K562 (cell line): ENCODE data around the gene SYT10. TPM values are rescaled to one million over a fixed set of nuclear protein-coding genes. Genes with fewer than 3 reads are reported as not detected.

Experiments used
- ATAC-seq: fragments of 200-7000 bp; cut with Tn5 transposase; 3 replicates; pipeline ENCODE4 v1.9.1; 2020; ENCODE audit warnings: moderate library complexity
- BruUV-seq: library from RNA; stranded (reverse); fragments of 400-500 nt; replicated peaks from 2 replicates; lab custom pipeline; 2021; lab: Mats Ljungman, UMichigan
- CTCF ChIA-PET: fragments of 300-600 bp; formaldehyde crosslinking; extraction: SDS; loops from one replicate; lab custom pipeline; 2021; ENCODE audit warnings: low intra/inter-chr PET ratio; lab: Yijun Ruan, JAX
- POLR2A ChIA-PET: fragments of 300-600, 350-650 bp; sonication (Branson Sonifier 250); formaldehyde crosslinking; extraction: SDS; loops from one replicate; lab custom pipeline; 2021; ENCODE audit warnings: antibody characterized with exemption, inconsistent platforms; lab: Yijun Ruan, JAX
- DNase-seq, 4 experiments: peaks; one replicate each; pipeline versions ENCODE4 v3.0.0 to v3.0.0-alpha.2; 2011 to 2018; ENCODE audit warnings: low spot score in 3 of 4, mixed read lengths in 3 of 4; ENCODE audit errors: extremely low read depth in 1 of 4
- FAIRE-seq: peaks from 2 replicates; lab custom pipeline; 2011; peaks lifted over from hg19 to GRCh38; lab: Jason Lieb, UNC
- H2AFZ ChIP-seq: 2 replicates; pipeline ENCODE4 v1.6.0; 2011; ENCODE audit warnings: low read depth, low read length, control low read depth, inconsistent platforms
- H3K27ac ChIP-seq: fragments of 200-600 bp; 3 replicates; pipeline ENCODE4 v1.8.0; 2011; ENCODE audit warnings: low read depth, mild to moderate bottlenecking, control low read depth, inconsistent platforms, low read length, moderate library complexity, mixed read lengths; ENCODE audit errors: extremely low read depth
- H3K27me3 ChIP-seq, 2 experiments: fragments of 300-600 bp in 1 of 2; 2 replicates in 1 of 2; 3 replicates in 1 of 2; pipeline versions ENCODE4 v1.6.0 to v1.8.0; 2011; ENCODE audit warnings: inconsistent platforms in 2 of 2, low read length in 2 of 2, mild to moderate bottlenecking in 1 of 2, mixed read lengths in 1 of 2, moderate library complexity in 1 of 2; ENCODE audit not compliant: control insufficient read depth in 2 of 2, insufficient read depth in 2 of 2
- H3K36me3 ChIP-seq: fragments of 300-600 bp; 3 replicates; pipeline ENCODE4 v1.8.0; 2011; ENCODE audit warnings: mild to moderate bottlenecking, low read length, inconsistent platforms; ENCODE audit not compliant: control insufficient read depth, insufficient read depth
- H3K4me1 ChIP-seq, 2 experiments: fragments of 200-600 bp in 1 of 2; replicated peaks in 1 of 2; 2 replicates in 1 of 2; 3 replicates in 1 of 2; pipeline versions ENCODE4 v1.5.1 to v1.8.0; 2011; ENCODE audit warnings: inconsistent platforms in 2 of 2, low read length in 2 of 2, mild to moderate bottlenecking in 1 of 2, mixed read lengths in 1 of 2, moderate library complexity in 1 of 2; ENCODE audit not compliant: control insufficient read depth in 2 of 2, insufficient read depth in 2 of 2
- H3K4me2 ChIP-seq: 2 replicates; pipeline ENCODE4 v1.6.1; 2011; ENCODE audit warnings: low read length, control low read depth, inconsistent platforms, mixed read lengths; ENCODE audit not compliant: insufficient read depth
- H3K4me3 ChIP-seq: fragments of 200-600 bp; sonication (generic), shearing (Covaris generic); 2 replicates; pipeline ENCODE4 v1.5.1; 2016; ENCODE audit warnings: control low read depth, inconsistent platforms
- H3K79me2 ChIP-seq: fragments of 200-600 bp; 3 replicates; pipeline ENCODE4 v1.8.0; 2011; ENCODE audit warnings: low read length, inconsistent platforms; ENCODE audit not compliant: control insufficient read depth, insufficient read depth
- H3K9ac ChIP-seq, 2 experiments: 2 replicates each; pipeline versions ENCODE4 v1.6.0 to v1.6.1; 2011; ENCODE audit warnings: low read depth in 2 of 2, low read length in 2 of 2, control low read depth in 1 of 2, inconsistent platforms in 1 of 2, mild to moderate bottlenecking in 1 of 2, mixed read lengths in 1 of 2; ENCODE audit not compliant: insufficient read depth in 1 of 2
- H3K9me1 ChIP-seq: one replicate; pipeline ENCODE4 v1.6.0; 2011; ENCODE audit warnings: inconsistent platforms, mild to moderate bottlenecking, low read length, moderate library complexity; ENCODE audit not compliant: control insufficient read depth, insufficient read depth
- H3K9me3 ChIP-seq: replicated peaks from 2 replicates; pipeline ENCODE4 v1.5.1; 2011; ENCODE audit warnings: low read depth, low read length, inconsistent platforms; ENCODE audit not compliant: control insufficient read depth, insufficient read depth
- H4K20me1 ChIP-seq: replicated peaks from 2 replicates; pipeline ENCODE4 v1.6.1; 2011; ENCODE audit warnings: low read length, inconsistent platforms, mixed read lengths; ENCODE audit not compliant: control insufficient read depth, insufficient read depth
- CEBPB ChIP-seq: fragments of 450-650 bp; IDR thresholded peaks from 2 replicates; pipeline ENCODE4 v1.6.1; 2016; ENCODE audit warnings: missing genetic modification characterization, missing compliant biosample characterization
- CEBPG ChIP-seq, 3 experiments: fragments of 200-800 bp in 1 of 3; sonication (Bioruptor generic) in 1 of 3; sonication (generic) in 1 of 3; formaldehyde crosslinking in 1 of 3; IDR thresholded peaks in 2 of 3; conservative IDR thresholded peaks in 1 of 3; 2 replicates each; pipeline versions ENCODE4 v1.6.1 to v1.8.0; 2016 to 2022; ENCODE audit warnings: missing compliant biosample characterization in 2 of 3, missing genetic modification characterization in 2 of 3, mild to moderate bottlenecking in 1 of 3, missing genetic modification reagents in 1 of 3
- IRF1 ChIP-seq: sonication (generic); formaldehyde crosslinking; IDR thresholded peaks from 2 replicates; pipeline ENCODE4 v1.8.0; 2022; ENCODE audit warnings: missing genetic modification reagents, mild to moderate bottlenecking, borderline replicate concordance
- PHF21A ChIP-seq: fragments of 450-650 bp; IDR thresholded peaks from 2 replicates; pipeline ENCODE4 v1.6.1; 2017; ENCODE audit warnings: low read depth, borderline replicate concordance
- ZNF311 ChIP-seq: fragments of 250-450 bp; sonication (Bioruptor Pico); IDR thresholded peaks from 2 replicates; pipeline ENCODE4 v1.4.0; 2020; ENCODE audit warnings: mild to moderate bottlenecking, moderate library complexity
- whole genome bisulfite sequencing: fragments of 100-300 bp; shearing (Covaris generic); methylation state at CpG from one replicate; pipeline ENCODE4 v1.1.6; 2016; ENCODE audit warnings: low coverage, mixed read lengths; ENCODE audit not compliant: insufficient coverage; ENCODE audit errors: missing lambda C conversion rate; 5-methylcytosine and 5-hydroxymethylcytosine counted together
- in situ Hi-C: fragments of 300-500 bp; cut with MboI; formaldehyde crosslinking; loops from 4 replicates; pipeline ENCODE4 v1.15.0; 2018; ENCODE audit warnings: inconsistent platforms, mixed read lengths
- intact Hi-C: fragments of 100-400 bp; cut with micrococcal nuclease; formaldehyde crosslinking; loops from 2 replicates; pipeline ENCODE4 v1.14.2; 2022
- polyA plus RNA-seq, 8 experiments: library from polyadenylated mRNA; depleted of rRNA in 4 of 8; stranded (reverse) in 5 of 8; unstranded in 3 of 8; fragments of >200 nt; fragmentation: Nextera tagmentation in 2 of 8; fragmentation: Illumina TruSeq in 1 of 8; extraction: Ambion mirVana in 2 of 8; extraction: Trizol in 1 of 8; gene quantifications; 2 replicates each; pipeline versions ENCODE4 v1.2.1 to v1.2.3, GENCODE V29; 2011 to 2014; ENCODE audit warnings: inconsistent platforms in 1 of 8, missing spikeins in 1 of 8
- total RNA-seq, 7 experiments: library from RNA; depleted of rRNA in 6 of 7; stranded (reverse); fragments of >200 nt in 6 of 7; fragmentation: Illumina TruSeq in 2 of 7; extraction: Trizol in 2 of 7; gene quantifications; 2 replicates each; pipeline versions ENCODE4 v1.2.1 to v1.2.3, GENCODE V29; 2011 to 2021; ENCODE audit warnings: low replicate concordance in 1 of 7
- TF ChIP-seq, protein P1 (sequence below): sonication (generic); formaldehyde crosslinking; IDR thresholded peaks from 2 replicates; pipeline ENCODE4 v1.8.1; 2023; ENCODE audit warnings: mild to moderate bottlenecking, missing genetic modification reagents
- TF ChIP-seq, protein P2 (sequence below): fragments of 250-450 bp; sonication (Bioruptor Pico); IDR thresholded peaks from 2 replicates; pipeline ENCODE4 v1.4.0; 2020

The SYT10 gene
- total and polyA plus RNA-seq, 9 of the 15 experiments (the other 6 are each of a cell fraction or from before 2014, with no cell fraction given), result 0.27 to 6.2 (median 2.5) TPM

- TF ChIP-seq IRF1 (CRISPR knock-in tag), result no peak
- TF ChIP-seq, protein P1, sequence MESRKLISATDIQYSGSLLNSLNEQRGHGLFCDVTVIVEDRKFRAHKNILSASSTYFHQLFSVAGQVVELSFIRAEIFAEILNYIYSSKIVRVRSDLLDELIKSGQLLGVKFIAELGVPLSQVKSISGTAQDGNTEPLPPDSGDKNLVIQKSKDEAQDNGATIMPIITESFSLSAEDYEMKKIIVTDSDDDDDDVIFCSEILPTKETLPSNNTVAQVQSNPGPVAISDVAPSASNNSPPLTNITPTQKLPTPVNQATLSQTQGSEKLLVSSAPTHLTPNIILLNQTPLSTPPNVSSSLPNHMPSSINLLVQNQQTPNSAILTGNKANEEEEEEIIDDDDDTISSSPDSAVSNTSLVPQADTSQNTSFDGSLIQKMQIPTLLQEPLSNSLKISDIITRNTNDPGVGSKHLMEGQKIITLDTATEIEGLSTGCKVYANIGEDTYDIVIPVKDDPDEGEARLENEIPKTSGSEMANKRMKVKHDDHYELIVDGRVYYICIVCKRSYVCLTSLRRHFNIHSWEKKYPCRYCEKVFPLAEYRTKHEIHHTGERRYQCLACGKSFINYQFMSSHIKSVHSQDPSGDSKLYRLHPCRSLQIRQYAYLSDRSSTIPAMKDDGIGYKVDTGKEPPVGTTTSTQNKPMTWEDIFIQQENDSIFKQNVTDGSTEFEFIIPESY (CRISPR knock-in tag), result no peak
- TF ChIP-seq PHF21A, result no peak
These were observed 56.1 kb downstream of the SYT10 start (continued) for GRCh38 chr12:33383503-33383902.

- BruUV-seq, result no TSS peak
- in situ Hi-C loops, result no loop called here
- POLR2A ChIA-PET, result no interaction called here
These were observed 63.5 kb downstream of the SYT10 start for GRCh38 chr12:33376153-33376552.

More at GRCh38 chr12:33376153-33376552, 63.5 kb downstream of the SYT10 start:
- ATAC-seq (no peak), DNase-seq (no peak), FAIRE-seq (no peak)
- Histone ChIP-seq H3K36me3 (no peaks in the 10 kb centered on the region), H3K4me1 (no peaks in the 10 kb centered on the region), H2AFZ (no peak overlapping the region), H3K79me2 (no peaks in the 10 kb centered on the region), H3K9ac (no peak overlapping the region), H3K9me1 (no peaks in the 10 kb centered on the region), H4K20me1 (no peaks in the 10 kb centered on the region), H3K27ac (no peak overlapping the region), H3K4me2 (no peak overlapping the region), H3K27me3 (no peaks in the 10 kb centered on the region), H3K4me3 (no peak overlapping the region), H3K9me3 (no peaks in the 10 kb centered on the region)
- 11% methylated on average over 1 of the region's 1 CpG for WGBS
- CTCF ChIA-PET, result no interaction called here
- TF ChIP-seq ZNF311 (CRISPR knock-in tag) (no peak), CEBPG (CRISPR knock-in tag; IDR thresholded peaks at IDR 0.05) (no peak), CEBPG (tag; conservative IDR thresholded peaks at IDR 0.05 in 1 of 2, IDR thresholded peaks at IDR 0.05 in 1 of 2) (peak in 1 of 2 experiments; percentile 70; a peak in 2 of 4 replicates), CEBPB (tag) (peak; percentile 76)
- TF ChIP-seq, protein P2, sequence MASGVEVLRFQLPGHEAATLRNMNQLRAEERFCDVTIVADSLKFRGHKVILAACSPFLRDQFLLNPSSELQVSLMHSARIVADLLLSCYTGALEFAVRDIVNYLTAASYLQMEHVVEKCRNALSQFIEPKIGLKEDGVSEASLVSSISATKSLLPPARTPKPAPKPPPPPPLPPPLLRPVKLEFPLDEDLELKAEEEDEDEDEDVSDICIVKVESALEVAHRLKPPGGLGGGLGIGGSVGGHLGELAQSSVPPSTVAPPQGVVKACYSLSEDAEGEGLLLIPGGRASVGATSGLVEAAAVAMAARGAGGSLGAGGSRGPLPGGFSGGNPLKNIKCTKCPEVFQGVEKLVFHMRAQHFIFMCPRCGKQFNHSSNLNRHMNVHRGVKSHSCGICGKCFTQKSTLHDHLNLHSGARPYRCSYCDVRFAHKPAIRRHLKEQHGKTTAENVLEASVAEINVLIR, result no peak
- intact Hi-C loops, result no loop called here
